ENCODE results near the gene PTPRT.

Gene PTPRT

GRCh38 chr20:42949950-42950349 is 239.8 kb downstream of the PTPRT start:
- Histone ChIP-seq H3K4me2 (ENCODE audit: low read depth, low read length) (no peak overlapping the region), H3K36me3 (replicated peaks; ENCODE audit: insufficient read depth, low read length) (no peaks in the 10 kb centered on the region), H3K27me3 (replicated peaks; ENCODE audit: insufficient read depth, low read length) (no peaks in the 10 kb centered on the region), H3F3A (ENCODE audit: insufficient read depth, low read length) (no peaks in the 10 kb centered on the region), H2AFZ (ENCODE audit: low read length) (no peak overlapping the region), H4K20me1 (ENCODE audit: insufficient read depth, low read length) (no peaks in the 10 kb centered on the region), H3K4me1 (ENCODE audit: low read length) (no peaks in the 10 kb centered on the region), H3K79me2 (ENCODE audit: low read length) (no peaks in the 10 kb centered on the region), H3K9me3 (replicated peaks; ENCODE audit: insufficient read depth, low read length) (no peaks in the 10 kb centered on the region), H3K9ac (ENCODE audit: low read length) (no peak overlapping the region), H3K27ac (ENCODE audit: low read length) (no peak overlapping the region), H3K9me2 (replicated peaks; ENCODE audit: insufficient read depth, low read length) (no peaks in the 10 kb centered on the region), H3K4me3 (ENCODE audit: low read length) (no peak overlapping the region)
- no peak for TF ChIP-seq EZH2 (optimal IDR thresholded peaks at IDR 0.05; ENCODE audit: low read depth, low read length)
- no peak for TF ChIP-seq EZH2phosphoT487 (IDR thresholded peaks at IDR 0.05; ENCODE audit: low read length)
- TF ChIP-seq CTCF (IDR thresholded peaks at IDR 0.05; ENCODE audit: low read length), result no peak
- no peak for DNase-seq

- Histone ChIP-seq H2AFZ (ENCODE audit: low read length) (no peak overlapping the region), H3F3A (ENCODE audit: insufficient read depth, low read length) (no peaks in the 10 kb centered on the region), H3K4me1 (ENCODE audit: low read length) (no peaks in the 10 kb centered on the region), H3K27me3 (replicated peaks; ENCODE audit: insufficient read depth, low read length) (no peaks in the 10 kb centered on the region), H3K9me2 (replicated peaks; ENCODE audit: insufficient read depth, low read length) (no peaks in the 10 kb centered on the region), H3K9me3 (replicated peaks; ENCODE audit: insufficient read depth, low read length) (no peaks in the 10 kb centered on the region), H3K79me2 (ENCODE audit: low read length) (no peaks in the 10 kb centered on the region), H3K9ac (ENCODE audit: low read length) (no peak overlapping the region), H3K4me3 (ENCODE audit: low read length) (no peak overlapping the region), H3K36me3 (replicated peaks; ENCODE audit: insufficient read depth, low read length) (no peaks in the 10 kb centered on the region), H3K27ac (ENCODE audit: low read length) (no peak overlapping the region), H3K4me2 (ENCODE audit: low read depth, low read length) (no peak overlapping the region), H4K20me1 (ENCODE audit: insufficient read depth, low read length) (no peaks in the 10 kb centered on the region)
- no peak for TF ChIP-seq EZH2phosphoT487 (IDR thresholded peaks at IDR 0.05; ENCODE audit: low read length)
- TF ChIP-seq CTCF (IDR thresholded peaks at IDR 0.05; ENCODE audit: low read length), result no peak
- no peak for TF ChIP-seq EZH2 (optimal IDR thresholded peaks at IDR 0.05; ENCODE audit: low read depth, low read length)
- DNase-seq, result no peak
These were observed 244.3 kb downstream of the PTPRT start for GRCh38 chr20:42945234-42945994.

GRCh38 chr20:42941629-42942028 is 248.1 kb downstream of the PTPRT start:
- H2AFZ ChIP-seq (ENCODE audit: low read length), result no peak overlapping the region
- H4K20me1 ChIP-seq (ENCODE audit: insufficient read depth, low read length), result no peaks in the 10 kb centered on the region
- H3K27me3 ChIP-seq (replicated peaks; ENCODE audit: insufficient read depth, low read length), result no peaks in the 10 kb centered on the region
- no peaks in the 10 kb centered on the region for H3K4me1 ChIP-seq (ENCODE audit: low read length)
- no peak overlapping the region for H3K4me2 ChIP-seq (ENCODE audit: low read depth, low read length)
- no peak overlapping the region for H3K9ac ChIP-seq (ENCODE audit: low read length)
- no peaks in the 10 kb centered on the region for H3K9me3 ChIP-seq (replicated peaks; ENCODE audit: insufficient read depth, low read length)
- TF ChIP-seq CTCF (IDR thresholded peaks at IDR 0.05; ENCODE audit: low read length) (no peak), EZH2 (optimal IDR thresholded peaks at IDR 0.05; ENCODE audit: low read depth, low read length) (no peak), EZH2phosphoT487 (IDR thresholded peaks at IDR 0.05; ENCODE audit: low read length) (no peak)
- H3K9me2 ChIP-seq (replicated peaks; ENCODE audit: insufficient read depth, low read length), result no peaks in the 10 kb centered on the region
- DNase-seq, result no peak
- H3K36me3 ChIP-seq (replicated peaks; ENCODE audit: insufficient read depth, low read length), result no peaks in the 10 kb centered on the region
- H3F3A ChIP-seq (ENCODE audit: insufficient read depth, low read length), result no peaks in the 10 kb centered on the region
- no peak overlapping the region for H3K4me3 ChIP-seq (ENCODE audit: low read length)
- H3K79me2 ChIP-seq (ENCODE audit: low read length), result no peaks in the 10 kb centered on the region
- H3K27ac ChIP-seq (ENCODE audit: low read length), result no peak overlapping the region

All from MM.1S (cell line).